Activated CD4-positive, CD25-positive, alpha-beta regulatory T cell treated with anti-CD3 and anti-CD28 coated beads, Interleukin-2, amount 50 U/mL, for 16 hours (primary cell): Measurements from ENCODE around the gene FLAD1.
"Not testable (repeated sequence)": the region's sequence is repeated elsewhere in the genome, so short reads cannot be mapped to it uniquely, and the experiment has no call there.

Experiments
- DNase-seq: peaks from one replicate; pipeline ENCODE4 v3.0.0-alpha.2; 2020; ENCODE audit warnings: low read depth, low spot score

Gene FLAD1

GRCh38 chr1:154988058-154988954 lies 5.2 kb downstream of the FLAD1 start:
- DNase-seq, result no peak

- no peak for DNase-seq
Observed at GRCh38 chr1:154989195-154989860, 6.2 kb downstream of the FLAD1 start.

GRCh38 chr1:154990276-154990675 lies 7.1 kb downstream of the FLAD1 start:
- no peak for DNase-seq

- no peak for DNase-seq
Observed at GRCh38 chr1:154992721-154993571, 9.8 kb downstream of the FLAD1 start.

GRCh38 chr1:154993572-154994268 lies 10.6 kb downstream of the FLAD1 start, which contains the start of gene LENEP:
LENEP (plus strand) TSS chr1:154993586; CDS start chr1:154993608, 22 bp downstream.
- no peak for DNase-seq

GRCh38 chr1:154994269-154994587 lies 11.1 kb downstream of the FLAD1 start:
- DNase-seq, result no peak

GRCh38 chr1:154994591-154994990 lies 11.4 kb downstream of the FLAD1 start:
- DNase-seq, result no peak

- not testable (repeated sequence) for DNase-seq
Observed at GRCh38 chr1:154995301-154995983, 12.3 kb downstream of the FLAD1 start.

- no peak for DNase-seq
Observed at GRCh38 chr1:154996966-154997701, 14.0 kb downstream of the FLAD1 start.

- DNase-seq, result no peak
Observed at GRCh38 chr1:154998201-154998780, 15.1 kb downstream of the FLAD1 start.

- DNase-seq, result no peak
Observed at GRCh38 chr1:154998818-154999570, 15.8 kb downstream of the FLAD1 start.

GRCh38 chr1:154999571-155000410 lies 16.6 kb downstream of the FLAD1 start:
- DNase-seq, result no peak

GRCh38 chr1:155000411-155000725 lies 17.2 kb downstream of the FLAD1 start:
- no peak for DNase-seq

GRCh38 chr1:155000726-155001424 lies 17.7 kb downstream of the FLAD1 start:
- DNase-seq, result peak; percentile 61

GRCh38 chr1:155001425-155001674 lies 18.2 kb downstream of the FLAD1 start:
- no peak for DNase-seq

- DNase-seq, result peak; percentile 96
Observed at GRCh38 chr1:155001675-155002463, 18.7 kb downstream of the FLAD1 start.
